ENCODE measurements around the gene RBM20.
"Not testable (repeated sequence)": the region's sequence is repeated elsewhere in the genome, so short reads cannot be mapped to it uniquely, and the experiment has no call there.

Gene RBM20

GRCh38 chr10:110767601-110768000 lies 123.5 kb downstream of the RBM20 start:
- DNase-seq, result not testable (repeated sequence)

GRCh38 chr10:110770243-110770642 lies 126.1 kb downstream of the RBM20 start:
- no peak for DNase-seq

DNA sequence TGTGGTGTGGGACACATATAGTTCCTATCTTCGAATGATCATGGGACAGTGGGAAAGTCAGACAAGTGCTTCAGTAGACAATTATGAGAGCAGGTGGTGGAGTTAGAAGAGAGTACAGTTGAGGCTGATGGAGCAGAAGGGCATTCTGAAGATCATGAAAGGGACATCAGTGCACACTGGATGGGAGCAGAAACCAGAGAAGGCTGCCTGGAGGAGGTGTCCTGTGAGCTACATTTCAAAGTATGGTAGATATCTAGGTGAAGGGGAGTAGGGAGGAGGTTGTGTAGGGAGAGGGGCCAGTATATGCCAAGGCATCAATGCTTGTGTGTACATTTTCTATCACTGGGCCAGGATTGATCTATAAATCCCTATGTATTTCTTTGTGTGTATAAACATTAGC lies 127.3 kb downstream of the RBM20 start:
- no peak for DNase-seq

DNA sequence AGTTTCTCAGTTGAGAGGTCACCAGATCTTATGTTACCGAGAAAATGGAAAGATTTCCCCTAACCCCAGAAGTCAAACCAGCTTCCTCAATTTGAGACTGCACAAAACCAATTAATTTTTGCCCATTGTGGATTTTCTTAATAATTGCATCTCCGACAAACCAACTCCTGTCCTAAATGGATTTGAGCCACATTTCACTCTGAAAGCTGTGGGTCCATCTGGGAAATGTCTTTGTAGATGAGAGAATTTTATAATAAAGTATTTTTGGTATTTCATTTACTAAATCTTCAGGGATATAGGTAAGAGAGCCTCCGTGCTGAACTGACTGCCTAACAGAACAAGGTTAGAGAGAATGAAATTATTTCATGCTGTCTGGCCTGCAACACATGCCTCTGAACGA lies 127.9 kb downstream of the RBM20 start:
- no peak for DNase-seq

- DNase-seq, result no peak
Measured at GRCh38 chr10:110772454-110773025, 128.4 kb downstream of the RBM20 start.

- no peak for DNase-seq
Measured at GRCh38 chr10:110773693-110774068, 129.5 kb downstream of the RBM20 start.

- no peak for DNase-seq
Measured at GRCh38 chr10:110774069-110775019, 130.2 kb downstream of the RBM20 start.

DNA sequence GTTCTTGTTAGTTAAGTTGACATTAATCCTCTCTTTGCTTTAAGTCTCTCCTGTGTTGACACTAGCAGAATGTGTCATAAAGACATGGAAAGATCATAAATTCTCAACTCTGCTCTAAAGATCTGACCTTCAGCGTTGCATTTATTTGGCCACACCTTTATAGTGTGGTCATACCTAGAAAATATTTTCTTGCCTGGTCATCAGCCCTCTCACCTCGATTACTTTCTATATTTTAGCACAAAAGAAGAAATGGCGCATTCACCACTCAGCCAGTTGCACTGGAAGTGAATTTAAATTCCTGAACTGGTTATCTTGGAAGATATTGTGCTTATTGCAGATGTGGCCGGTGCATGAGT lies 130.9 kb downstream of the RBM20 start:
- DNase-seq, result no peak

DNA sequence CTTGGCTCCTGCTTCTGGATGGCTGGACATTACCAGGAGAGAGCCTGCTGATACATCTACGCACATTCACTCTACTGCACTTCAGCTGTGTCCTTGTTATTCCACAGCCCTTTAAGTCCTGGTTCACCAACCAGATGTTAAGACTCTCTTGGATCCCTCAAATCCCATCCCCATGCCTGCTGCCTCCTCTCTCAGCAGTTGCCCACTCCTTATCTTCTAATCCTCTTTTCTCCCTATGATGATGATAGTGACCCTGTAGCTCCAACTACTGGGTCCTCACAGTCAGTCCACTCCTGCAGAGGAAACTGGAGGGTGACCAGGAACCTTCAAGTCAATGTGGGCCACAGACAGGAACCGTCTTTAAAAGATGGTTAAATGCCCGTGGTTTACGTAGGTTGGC lies 131.3 kb downstream of the RBM20 start:
- no peak for DNase-seq

DNA sequence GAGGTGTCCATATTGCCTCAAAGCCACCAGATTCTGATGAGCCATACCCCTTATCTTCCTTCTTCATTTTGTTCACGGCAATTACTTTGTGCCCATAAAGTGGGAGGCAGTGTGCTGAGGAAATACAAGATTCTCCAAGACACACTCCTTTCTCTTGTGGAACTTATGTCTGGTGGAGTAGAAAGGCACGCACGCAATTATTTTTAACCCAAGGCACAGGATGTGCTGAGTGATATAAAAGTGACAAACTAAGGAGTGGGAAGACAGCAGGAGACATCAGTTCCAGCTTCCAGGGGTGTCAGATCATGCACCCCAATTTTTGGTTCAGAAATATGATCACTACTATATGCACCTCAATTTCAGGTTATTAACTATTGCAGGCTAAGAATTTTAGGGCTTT lies 132.9 kb downstream of the RBM20 start:
- no peak for DNase-seq

GRCh38 chr10:110777661-110778060 lies 133.5 kb downstream of the RBM20 start:
- no peak for DNase-seq

GRCh38 chr10:110778211-110778610 lies 134.1 kb downstream of the RBM20 start:
- DNase-seq, result no peak

GRCh38 chr10:110779489-110779888 lies 135.4 kb downstream of the RBM20 start:
- DNase-seq, result no peak

DNA sequence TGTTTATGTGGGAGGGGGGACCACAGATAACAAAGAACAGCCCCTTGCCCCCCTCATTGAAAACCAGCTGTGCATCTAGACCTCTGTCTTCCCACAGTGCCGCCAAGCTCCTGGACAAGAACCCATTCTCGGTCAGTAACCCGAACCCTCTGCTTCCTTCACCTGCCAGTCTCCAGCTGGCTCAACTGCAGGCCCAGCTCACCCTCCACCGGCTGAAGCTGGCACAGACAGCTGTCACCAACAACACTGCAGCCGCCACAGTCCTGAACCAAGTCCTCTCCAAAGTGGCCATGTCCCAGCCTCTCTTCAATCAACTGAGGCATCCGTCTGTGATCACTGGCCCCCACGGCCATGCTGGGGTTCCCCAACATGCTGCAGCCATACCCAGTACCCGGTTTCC lies 136.6 kb downstream of the RBM20 start:
- no peak for DNase-seq

DNA sequence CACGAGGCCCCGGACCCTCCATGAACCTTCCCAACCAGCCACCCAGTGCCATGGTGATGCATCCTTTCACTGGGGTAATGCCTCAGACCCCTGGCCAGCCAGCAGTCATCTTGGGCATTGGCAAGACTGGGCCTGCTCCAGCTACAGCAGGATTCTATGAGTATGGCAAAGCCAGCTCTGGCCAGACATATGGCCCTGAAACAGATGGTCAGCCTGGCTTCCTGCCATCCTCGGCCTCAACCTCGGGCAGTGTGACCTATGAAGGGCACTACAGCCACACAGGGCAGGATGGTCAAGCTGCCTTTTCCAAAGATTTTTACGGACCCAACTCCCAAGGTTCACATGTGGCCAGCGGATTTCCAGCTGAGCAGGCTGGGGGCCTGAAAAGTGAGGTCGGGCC lies 137.0 kb downstream of the RBM20 start:
- no peak for DNase-seq

DNA sequence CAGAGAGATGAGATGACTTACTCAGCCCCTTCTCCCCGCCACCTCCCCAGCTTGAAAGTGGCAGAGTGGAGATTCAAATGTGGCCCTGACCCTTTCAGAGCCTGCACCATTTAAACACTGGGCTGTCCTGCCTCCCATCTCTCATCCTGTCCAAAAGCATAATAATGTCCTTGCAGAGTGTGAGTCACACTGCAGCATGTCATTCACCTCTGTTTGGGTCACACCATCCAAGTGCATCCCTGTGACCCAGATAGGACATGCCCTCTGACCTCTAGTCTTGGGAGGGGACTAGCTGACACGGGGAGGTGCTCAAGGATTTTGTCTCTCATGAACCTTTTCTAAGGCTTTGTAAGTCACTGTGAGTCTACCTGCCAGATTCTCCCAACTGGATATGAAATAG lies 138.5 kb downstream of the RBM20 start:
- no peak for DNase-seq

DNA sequence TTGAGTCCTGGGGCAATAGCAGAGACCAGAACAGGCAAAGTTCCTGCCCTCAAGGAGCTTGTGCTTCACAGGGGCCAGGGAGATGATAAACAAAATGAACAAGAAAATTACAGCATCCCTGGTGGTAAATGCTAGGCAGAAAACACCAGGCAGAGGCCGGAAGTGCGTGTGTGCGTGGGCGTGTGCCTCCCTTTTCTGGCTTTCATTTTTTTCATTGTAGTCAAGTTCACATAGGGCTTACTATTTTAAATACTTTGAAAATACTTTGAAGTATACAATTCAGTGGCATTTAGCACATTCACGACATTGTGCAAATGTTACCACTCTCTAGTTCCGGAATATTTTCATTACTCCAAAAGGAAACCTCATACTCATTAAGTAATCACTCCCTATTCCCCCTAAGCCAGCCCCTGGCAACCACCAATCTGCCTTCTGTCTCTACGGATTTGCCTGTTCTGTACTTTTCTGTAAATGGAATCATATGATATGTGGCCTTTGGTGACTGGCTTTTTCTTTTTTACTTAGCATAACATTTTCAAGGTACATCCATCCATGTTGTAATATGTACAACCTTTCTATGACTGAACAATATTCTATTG lies 139.5 kb downstream of the RBM20 start:
- no peak for DNase-seq

DNA sequence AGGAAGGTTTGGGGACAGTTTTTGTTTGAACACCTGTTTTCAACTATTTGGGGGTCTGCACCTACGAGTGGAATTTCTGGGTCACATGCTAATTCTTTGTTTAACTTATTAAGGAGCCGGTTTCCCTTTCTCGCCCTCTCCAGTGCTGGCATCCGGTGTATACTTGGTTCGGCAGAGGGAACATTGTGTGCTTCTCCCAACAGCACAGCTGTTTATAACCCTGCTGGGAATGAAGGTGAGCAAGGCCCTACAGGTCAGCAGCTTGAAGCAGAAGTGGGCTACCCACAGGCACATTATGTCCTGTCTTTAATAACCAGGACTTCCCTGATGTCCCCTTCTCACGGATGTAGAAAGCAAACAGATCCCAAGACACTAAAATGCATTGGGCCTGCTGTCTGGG lies 140.1 kb downstream of the RBM20 start:
- no peak for DNase-seq

- no peak for DNase-seq
Measured at GRCh38 chr10:110786172-110786571, 142.0 kb downstream of the RBM20 start.

- no peak for DNase-seq
Measured at GRCh38 chr10:110788620-110789385, 144.7 kb downstream of the RBM20 start.

DNA sequence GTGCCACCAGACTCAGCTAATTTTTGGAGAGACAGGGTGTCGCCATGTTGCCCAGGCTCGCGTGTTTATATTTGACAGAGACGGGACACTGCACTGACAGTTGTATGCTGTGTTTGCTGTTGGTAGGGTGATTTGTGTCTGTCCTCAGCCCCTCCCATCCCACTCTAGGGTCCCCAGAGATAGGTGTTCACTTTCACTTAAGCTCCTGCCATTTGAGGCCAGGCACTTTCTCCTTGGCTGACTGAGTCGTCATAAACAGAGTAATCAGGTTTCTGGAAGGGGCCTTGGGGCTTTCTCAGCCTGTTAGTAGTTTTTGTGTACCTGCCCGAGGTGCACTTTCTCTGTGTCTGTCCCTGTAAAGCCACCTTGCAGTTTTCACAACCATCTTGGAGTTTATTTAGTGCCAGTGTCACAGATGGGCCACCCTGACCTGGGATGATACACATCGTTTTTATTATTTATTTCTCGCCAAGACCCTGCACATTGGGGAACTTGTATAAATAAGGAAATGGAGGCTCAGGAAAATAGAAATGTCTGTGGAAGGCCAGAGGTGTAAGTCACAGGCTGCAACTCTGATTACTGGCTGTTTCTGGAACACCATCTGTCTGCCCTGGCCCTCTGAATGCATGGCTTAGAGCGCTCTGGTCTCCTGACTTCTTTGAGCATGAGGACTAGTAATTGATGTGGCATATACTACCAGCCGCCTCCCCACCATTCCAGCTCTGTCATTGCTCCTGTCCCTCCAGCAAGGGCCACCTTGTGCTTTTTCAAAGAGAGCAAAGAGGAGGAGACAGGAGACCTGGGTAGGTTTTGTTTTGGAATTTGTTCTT lies 145.7 kb downstream of the RBM20 start:
- no peak for DNase-seq

DNA sequence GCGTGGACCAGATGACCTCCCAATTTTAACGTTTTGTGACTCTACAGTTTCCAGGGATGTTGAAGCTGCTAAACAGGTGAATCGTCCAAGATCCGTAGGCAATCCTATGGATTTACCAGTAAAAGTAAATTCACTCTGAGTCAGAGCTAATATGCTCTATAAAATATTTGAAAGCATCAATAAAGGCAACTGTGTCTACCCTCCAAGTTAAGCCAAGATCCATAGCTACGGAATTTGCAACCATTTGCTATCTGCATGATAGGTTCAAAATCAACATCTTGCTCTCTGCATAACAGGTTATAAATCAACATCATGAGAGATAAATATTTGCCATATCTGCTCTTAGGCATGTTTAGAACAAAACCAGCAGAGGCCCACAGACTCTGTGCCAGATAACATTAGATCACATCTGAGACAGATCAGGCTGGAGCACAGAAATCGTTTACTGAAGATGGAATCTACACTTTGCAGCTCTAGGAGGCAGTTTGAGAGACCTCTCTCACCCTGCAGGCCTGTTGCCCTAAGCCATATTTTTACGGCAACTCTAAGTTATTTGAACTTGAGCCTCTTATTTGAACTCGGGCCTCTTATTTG lies 146.9 kb downstream of the RBM20 start:
- no peak for DNase-seq

Data from right forelimb (tissue), 1 donor.